UCSD-AML1 (cell line): ENCODE measurements around the gene PIK3C2G.

Experiments used
- DNase-seq: peaks from one replicate; lab custom pipeline; 2025; ENCODE audit not compliant: unreplicated experiment; lab: John Stamatoyannopoulos, UW

PIK3C2G gene

DNA sequence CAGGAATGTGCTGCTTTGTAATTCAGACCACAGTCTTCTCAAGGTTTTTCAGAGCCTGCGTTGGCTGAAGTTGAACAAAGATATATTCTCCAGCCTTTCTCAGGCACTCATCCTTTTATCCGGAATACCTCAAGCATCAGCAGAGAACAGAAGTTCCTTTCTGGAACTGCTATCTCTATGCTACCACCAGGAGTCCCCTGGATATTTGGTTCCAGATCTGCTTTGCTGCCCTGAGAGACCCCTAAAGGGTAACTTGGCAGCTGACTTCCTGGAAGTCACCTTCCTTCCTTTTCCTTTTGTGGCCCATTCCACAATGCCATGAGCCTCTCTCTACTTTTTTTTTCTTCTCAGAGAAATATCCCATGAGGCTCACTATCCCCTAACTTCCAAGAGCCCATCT is 288.3 kb downstream of the PIK3C2G start:
- no peak for DNase-seq

DNA sequence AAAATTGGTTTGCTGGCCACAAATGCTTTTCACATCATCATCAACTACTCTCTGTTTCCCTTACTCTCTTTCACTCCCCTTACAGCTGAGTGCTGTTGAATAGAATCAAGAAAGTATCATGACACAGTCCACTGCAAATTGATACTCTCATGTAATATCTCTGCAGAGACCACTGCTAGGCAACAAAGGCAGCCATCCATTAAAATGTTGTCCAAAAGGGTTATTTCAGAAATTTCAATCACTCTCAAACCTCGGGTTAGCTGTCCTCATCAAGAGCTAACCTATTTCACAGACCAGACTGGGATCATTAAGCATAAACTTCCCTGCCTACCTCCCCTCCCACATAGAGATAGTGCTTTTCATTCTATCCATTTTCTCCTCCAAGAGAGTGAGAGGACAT is 289.8 kb downstream of the PIK3C2G start:
- DNase-seq = no peak

DNA sequence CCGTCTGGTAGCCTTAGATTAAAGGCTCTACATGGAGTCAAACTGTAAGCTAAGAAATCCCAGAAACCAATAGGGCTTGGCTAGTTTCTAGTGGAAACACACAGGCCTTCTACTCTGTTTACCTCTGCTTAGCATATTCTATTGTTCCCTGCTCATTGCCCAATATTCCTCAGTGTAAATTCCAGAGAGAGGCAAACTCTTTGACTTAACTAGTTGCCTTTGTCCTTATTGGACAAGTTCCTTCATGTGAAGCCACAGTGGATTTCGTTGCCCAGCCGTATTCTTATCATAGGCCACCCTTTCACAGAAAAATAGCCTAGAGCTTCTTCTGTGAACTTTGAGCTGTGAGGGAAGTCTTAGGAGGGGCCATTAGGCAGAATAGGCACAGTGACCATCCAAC is 290.4 kb downstream of the PIK3C2G start:
- no peak for DNase-seq

DNA sequence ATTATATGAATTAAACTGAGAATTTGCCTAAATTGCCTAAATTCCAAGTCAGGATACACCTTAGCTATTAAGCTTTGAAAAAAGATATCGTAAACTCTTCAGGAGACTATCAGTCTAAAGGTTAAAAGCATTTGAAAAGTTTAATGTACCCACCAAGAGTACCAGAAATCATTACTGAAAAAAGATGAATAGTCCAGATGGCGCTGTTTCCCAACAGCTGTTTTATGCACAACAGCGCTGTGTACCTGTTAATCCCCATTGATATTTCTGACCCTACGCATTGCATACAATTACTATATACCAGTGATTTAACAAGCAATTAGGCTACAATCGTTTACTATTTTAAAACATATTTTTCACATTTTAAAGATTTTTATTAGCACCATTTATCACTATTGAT is 291.5 kb downstream of the PIK3C2G start:
- no peak for DNase-seq

DNA sequence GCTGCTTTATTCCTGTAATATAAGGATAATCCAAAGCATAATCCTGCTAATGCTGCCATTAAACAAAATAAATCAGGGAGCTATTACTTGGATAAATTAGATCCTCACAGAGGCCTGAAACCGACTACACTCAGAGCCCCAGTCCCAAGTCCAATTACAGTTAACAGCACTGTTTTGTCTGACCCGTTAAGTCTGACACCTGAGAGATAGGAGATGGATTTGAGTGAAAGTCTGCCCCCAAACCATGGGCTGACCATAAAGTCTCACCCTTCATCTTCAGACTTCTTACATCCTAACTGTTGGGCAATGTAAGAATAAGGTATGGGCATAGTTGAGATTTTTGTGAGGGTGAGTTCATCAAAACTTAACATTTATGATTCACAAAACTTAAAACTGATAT is 294.8 kb downstream of the PIK3C2G start:
- DNase-seq = no peak

DNA sequence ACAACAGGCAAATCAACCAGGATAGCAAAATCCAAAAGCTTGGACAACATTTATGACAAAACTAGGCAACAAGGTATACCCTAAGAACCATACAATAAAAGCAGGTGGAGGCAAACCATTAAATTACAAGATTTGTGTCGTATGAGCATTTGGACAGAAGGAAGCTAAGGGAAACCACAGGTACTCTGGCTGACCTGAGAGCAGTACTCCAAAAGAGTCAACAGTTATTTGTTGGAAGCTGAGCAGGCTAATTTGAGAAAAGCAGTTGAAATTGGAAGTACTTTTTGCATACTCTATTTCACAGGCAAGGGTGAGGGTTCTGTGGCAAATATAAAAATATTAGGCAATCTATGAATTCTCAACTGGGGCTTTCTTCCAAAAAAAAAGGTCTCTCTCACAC is 297.9 kb downstream of the PIK3C2G start:
- no peak for DNase-seq

DNA sequence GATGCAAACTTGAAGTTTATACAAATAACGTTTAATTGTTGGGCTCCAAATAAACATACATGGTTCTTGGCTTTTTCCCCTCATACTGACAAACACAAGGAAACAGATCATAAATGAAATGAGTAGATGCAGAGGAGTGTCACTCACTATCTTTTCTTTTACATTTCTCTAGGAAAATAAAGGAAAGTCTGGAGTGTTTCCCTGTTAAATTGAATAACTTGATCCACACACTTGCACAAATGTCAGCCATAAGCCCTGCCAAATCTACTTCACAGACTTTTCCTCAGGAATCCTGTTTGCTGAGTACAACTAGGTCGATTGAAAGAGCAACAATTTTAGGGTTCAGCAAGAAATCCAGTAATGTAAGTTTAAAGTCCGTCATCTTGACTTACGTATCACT is 301.2 kb downstream of the PIK3C2G start:
- no peak for DNase-seq

DNA sequence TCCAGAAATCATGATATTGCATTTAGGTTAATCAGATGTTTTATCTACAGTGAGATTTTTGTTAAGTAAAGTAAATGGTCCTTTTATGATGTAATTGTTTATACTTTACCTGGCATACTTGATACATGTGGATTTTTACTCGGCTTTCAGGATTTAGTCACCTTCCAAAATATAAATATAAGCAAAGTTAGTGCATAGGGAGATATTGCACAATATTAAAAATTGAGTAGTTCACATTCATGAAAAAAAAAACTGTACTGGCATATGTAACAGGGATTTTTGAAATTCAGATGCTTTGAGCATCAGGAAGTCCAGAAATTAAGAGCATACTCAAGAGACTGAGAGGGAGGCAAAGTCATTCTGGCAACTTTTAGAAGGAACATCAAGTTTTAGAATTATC is 303.0 kb downstream of the PIK3C2G start:
- DNase-seq = no peak

DNA sequence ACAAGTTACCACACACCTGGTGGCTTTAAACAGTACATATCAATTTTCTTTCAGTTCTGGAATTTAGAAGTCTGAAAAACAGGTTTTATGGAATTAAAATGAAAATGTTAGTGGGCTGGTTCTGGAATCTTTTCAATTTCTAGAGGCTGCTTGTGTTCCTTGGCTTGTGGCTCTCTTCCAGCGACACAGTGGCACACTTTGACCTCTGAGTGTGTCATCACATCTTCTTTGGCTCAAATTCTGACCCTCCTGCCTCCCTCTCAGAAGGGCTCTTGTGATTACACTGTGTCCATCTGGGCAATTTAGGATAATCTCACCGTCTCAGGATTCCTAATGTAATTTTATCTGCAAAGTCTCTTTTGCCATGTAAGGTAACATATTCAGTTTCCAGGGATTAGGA is 306.5 kb downstream of the PIK3C2G start:
- DNase-seq = no peak

DNA sequence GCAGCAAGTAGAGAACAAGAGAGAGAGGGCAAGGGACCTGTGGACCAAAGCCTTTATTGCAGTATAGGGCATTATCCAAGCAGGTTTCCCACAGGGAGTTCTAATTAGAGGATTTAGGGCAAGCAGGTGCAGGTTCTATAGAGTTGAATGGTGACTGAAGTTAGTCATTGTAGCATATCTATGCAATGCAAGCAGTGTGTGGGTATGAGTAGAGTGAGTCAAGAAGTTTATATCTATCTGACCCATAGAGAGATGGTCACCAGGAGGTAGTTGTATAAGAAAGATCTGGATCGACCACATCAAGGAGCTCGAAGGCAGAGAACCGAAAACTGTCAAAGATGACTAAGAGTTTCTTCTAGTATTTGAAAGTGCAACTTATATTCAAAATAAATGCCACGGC is 309.2 kb downstream of the PIK3C2G start:
- no peak for DNase-seq

DNA sequence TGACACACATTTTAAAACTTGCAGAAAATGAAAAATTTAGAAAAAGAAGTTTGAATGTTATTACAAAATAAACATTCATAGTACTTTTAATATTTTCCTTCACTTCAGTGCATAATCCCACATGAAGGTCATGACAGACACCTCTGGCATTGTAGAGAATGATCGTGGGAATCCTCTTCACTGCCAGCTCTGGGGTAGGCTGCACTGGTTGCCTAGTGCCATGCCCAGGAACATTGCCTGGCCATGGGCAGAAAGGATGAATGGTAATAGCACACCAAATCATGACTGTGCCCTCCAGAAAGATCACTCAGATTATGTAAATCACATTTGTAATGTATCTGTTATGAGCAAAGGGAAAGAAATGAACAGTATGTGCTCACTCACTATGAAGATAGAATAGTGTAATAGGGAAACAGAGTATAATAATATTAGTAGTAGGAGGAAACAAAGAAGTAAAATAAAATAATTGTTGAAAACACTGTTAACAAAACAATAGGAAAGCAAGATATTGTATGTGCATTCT is 314.8 kb downstream of the PIK3C2G start:
- DNase-seq = no peak

DNA sequence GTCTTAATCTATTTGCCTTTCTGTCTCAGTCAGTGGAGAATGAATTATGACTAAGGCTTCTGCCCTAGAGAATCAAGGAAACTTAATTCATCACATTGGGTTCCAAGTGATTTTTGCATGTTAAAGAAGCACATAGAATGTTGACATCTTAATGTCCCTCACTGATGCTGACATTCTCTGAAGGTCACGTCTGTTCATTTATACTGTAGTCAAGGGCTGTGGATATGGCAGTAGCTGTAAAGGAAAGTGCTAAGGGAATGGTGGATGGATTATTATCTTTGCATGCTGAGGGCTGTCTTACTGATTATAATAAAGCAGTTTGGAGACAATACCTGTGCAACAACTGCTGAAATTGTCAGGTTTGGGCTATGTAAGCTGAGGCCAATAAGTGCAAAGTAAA is 315.3 kb downstream of the PIK3C2G start:
- DNase-seq = no peak

DNA sequence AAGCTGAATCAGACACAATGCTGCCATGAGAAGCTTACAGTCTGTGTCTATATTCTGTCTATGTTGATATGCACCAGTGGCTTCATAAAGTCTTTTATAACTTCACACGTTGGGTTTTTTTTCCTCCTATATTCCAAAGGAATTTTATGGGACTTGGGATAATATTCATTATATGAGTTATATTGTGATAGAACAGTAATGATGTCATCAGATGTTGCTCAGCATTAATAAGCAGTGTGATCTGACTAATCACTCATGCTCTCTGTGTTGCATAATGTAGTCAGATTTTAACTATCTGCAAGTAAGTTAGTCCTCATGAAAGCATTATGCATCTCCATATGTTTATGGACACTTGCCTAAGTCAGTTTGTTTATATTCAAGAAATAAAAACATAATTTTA is 316.9 kb downstream of the PIK3C2G start:
- DNase-seq = no peak

DNA sequence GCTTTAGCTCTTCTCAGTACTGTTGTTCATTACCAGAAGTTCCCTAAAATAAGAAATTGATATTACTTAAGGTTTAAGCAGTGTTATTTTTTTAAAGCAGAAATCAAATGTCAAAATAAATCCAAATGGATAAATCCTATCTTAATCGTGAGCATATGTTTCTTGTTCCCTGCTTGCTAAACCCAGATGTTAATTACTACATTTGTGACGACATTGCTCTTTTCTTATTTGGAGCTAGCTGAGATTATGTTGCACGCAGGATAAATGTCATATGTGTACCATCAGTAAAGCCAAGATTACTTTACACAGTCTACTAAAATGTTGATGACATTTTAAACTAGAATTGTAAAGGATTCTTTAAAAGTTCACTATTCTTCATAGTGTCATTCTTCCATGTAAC is 319.0 kb downstream of the PIK3C2G start:
- DNase-seq = no peak

DNA sequence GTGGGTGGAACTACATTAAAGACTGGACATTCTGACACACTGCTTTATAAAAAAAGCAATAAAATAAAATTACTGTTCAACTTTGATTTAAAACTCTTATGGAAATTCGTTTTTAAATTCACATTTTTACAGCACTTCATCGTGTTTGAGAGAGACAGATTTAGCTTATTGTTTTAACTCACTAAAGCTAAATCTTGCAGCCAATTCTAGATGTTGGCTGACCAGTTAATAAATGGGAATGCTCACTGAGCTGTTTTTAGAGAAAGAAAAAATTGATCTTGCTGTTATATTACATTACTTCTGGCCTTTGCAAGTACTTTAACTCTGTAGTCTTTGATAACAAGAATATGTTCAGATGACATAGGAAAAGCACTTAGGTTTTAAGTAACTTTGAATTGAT is 319.4 kb downstream of the PIK3C2G start:
- DNase-seq = no peak

DNA sequence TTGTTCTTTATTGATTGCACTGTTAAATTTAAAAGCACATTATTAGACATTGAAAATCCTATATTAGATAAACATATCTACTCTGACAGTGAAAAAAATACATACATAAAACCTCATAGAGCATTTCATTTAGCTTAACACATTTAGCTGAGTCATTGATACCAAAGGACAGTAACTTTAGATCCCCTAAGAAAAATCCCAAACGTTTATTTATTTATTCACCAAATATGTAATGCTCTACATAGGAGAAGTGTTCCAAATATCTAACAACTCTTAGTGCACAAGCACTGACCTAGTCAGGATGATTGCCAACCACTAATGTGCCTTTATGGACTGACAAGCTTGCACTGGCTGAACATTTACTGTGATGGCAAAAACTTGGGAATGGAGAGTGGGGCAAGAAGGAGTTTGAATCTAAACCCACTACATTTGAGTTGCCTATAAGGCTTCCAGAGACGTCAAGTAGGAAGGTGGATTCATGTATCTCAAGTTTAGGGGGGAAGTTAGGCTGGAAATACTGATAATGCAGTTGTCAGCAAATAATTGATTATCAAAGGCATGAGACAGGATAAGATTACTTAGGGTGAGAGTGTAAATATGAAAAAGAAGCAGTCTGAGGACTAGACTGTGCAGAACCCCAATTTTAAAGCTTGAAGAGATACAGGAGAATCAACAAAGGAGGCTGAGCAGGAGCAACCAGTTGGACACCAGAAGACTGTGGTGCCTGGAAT is 320.1 kb downstream of the PIK3C2G start:
- DNase-seq = no peak

DNA sequence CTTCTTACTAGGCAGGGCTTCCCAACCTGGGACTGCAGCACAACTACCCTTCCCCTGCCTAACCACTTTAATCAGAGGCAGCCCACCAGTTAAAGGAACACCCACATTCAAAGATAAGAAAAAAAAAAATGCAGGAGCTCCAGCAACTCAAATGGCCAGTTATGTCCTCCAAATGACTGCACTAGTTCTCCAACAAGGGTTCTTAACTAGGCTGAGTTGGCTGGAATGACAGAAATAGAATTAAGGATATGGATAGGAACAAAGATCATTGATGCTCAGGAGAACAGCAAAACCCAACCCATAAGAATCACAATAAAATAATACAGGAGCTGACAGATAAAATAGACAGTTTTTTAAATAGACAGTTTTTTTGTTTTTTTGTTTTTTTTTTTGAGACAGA is 322.3 kb downstream of the PIK3C2G start:
- DNase-seq = no peak

DNA sequence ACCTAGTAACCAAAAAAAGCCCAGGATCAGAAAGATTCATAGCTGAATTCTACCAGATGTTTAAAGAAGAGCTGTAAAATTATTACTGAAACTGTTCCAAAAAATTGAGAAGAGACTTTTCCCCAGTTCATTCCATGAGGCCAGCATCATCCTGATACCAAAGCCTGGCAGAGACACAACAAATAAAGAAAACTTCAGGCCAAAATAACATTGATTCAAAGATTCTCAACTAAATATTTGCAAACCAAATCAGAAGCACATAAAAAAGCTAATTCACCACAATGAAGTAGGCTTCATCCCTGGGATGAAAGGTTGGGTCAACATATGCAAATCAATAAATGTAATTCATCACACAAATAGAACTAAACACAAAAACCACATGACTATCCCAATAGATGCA is 325.3 kb downstream of the PIK3C2G start:
- no peak for DNase-seq

DNA sequence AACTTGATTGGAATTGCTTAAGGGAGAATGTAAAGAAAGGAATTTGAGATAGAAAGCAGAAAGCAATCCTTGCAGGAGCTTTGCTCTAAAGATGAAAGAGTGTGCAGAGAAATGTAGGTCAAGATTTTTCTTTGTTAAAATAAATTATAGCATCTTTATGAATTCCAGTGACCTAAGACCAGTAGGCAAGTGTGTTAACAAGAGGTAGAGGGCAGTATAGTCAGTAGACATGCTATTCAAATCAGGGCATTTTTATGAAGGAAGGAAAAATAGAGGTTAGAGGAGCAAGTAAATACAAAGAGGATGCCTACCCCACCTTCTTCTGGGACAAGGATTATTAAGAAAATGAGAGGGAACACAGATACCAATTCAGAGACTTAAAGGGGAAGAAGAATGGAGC is 328.0 kb downstream of the PIK3C2G start:
- DNase-seq = no peak

DNA sequence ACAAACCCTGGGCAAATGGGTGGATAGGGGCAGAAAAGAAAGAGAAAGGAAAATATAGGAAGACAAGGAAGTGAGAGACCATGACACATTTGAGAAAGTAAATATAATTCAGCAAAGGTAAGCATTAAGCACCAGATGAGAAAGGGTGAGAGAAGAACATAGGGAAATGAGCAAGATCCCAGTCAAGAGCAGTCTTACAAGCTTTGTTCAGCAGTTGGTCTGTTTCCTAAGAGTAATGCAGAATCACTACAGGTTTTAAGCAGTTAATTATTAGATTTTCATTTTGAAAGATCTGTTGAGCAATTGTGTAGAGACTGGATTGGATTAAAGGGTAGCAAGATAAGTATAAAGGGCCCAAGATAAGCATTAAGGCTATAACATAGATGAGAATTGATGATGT is 330.2 kb downstream of the PIK3C2G start:
- no peak for DNase-seq

DNA sequence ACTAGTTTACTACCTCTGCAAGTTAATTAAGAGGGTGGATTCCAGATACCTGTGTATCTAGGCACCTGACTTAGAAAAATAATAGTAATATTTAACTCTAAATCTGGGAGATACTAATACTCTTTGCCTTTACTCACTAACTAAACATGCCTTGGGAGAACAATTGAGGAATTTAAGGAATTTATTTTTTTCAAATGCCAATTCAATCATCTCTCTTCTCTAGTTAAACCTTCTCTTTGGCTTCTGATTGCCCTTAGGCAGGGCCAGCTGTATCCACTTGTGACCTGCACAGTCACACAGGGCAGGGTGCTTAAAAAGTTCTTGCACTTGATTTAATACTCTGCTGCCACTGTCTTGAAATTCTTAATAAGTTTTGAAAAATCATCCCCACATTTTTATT is 334.1 kb downstream of the PIK3C2G start:
- DNase-seq = no peak

DNA sequence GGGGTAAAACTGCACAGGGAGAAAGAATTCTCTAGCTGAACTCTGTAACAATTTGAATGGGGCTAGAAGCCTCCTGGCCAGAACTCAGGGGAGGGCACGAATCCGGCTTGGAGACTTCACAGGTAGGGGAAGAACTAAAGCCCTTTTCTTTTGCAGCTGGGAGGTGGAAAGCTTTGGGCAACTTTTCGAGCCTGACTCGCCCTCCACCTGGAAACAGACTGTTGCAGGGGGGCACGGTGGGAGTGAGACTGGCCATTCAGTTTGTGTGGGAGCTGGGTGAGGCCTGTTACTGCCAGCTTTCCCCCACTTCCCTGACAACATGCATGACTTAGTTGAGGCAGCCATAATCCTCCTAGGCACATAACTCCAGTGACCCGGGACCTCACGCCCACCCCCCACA is 340.6 kb downstream of the PIK3C2G start:
- DNase-seq = no peak

DNA sequence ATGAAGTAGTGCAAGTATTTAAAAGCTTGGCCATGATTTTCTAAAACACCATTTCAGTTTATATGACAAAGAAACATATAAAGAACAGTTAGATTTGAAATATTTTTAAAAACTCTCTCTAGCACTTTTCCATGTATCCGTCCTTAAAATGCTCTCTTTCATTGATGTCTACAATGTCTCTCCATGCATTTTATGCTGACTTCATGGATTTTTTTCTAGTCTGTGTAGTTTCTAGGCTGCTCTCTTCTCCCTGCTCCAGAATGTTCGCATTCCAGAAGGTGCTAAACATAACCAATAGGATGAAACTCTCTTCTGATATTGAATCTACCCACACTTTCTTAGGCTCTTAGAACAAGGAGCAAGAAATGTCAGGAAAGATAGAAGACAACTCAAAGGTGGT is 351.7 kb downstream of the PIK3C2G start:
- no peak for DNase-seq
